ENCODE data around the gene COG5. TPM values are rescaled to one million over a fixed set of nuclear protein-coding genes. Genes with fewer than 3 reads are reported as not detected.

COG5 gene
- total and polyA plus RNA-seq, 2 of the 8 experiments (the other 6 are each of a cell fraction or from before 2014, with no cell fraction given), result 10.5 to 28.1 TPM

GRCh38 chr7:107398161-107398560, 165.6 kb downstream of the COG5 start (continued):
- TF ChIP-seq YY1 (IDR thresholded peaks at IDR 0.05; ENCODE audit: low read depth, low read length) (no peak), HDAC2 (IDR thresholded peaks at IDR 0.05; ENCODE audit: borderline replicate concordance in 1 of 2, low read depth in 2 of 2, low read length in 2 of 2) (no peak), EP300 (IDR thresholded peaks at IDR 0.05; ENCODE audit: borderline replicate concordance in 1 of 2, low read depth in 2 of 2, low read length in 2 of 2) (no peak), MAFK (IDR thresholded peaks at IDR 0.05; ENCODE audit: low read depth, low read length) (no peak), SAP30 (IDR thresholded peaks at IDR 0.05; ENCODE audit: insufficient read depth, insufficient replicate concordance, low read length) (no peak), SUZ12 (IDR thresholded peaks at IDR 0.05; ENCODE audit: low read length) (no peak), PHF8 (conservative IDR thresholded peaks at IDR 0.05; ENCODE audit: low read depth, low read length) (no peak), KDM5A (IDR thresholded peaks at IDR 0.05; ENCODE audit: low read length) (no peak), RAD21 (IDR thresholded peaks at IDR 0.05 in 1 of 2, conservative IDR thresholded peaks at IDR 0.05 in 1 of 2; ENCODE audit: low read depth in 2 of 2, low read length in 2 of 2) (no peak)
